ENCODE data around the gene GMDS.

Gene GMDS

DNA sequence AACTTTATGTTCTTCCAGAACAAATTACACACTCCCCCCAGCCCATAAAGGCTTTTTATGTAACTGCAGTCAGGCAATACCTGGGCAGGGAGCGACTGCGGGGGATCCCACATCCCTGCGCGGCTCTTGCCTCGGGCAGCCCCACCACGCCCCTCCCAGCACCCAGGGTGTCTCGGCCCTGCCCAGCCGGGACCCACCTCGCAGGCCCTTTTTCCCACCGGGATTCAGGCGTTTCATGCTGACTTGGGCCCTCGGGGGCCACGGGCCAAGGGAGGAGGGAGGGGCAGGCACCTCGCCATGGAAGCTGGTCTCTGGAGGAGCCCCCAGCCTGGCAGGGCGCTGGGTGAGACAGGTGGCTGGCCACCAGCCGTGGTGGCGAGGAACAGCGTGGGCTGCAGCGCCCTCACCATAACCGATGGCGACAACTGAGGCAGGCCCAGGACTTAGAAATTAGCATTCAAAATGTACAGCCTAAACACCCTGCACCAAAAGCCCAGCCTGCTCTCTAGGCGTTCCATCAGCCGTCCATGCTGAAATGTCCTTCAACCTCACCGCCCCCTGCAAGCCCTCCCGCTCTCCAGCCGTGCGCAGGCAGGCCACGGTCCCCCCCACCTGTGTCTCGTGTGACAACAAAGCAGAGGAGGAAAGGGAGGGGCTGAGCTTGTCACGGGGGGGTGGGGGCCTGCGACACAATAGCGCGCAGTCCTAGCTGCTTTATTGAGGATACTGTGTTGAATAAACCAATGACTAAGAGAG is 650.8 kb downstream of the GMDS start:
- DNase-seq: no peak

DNA sequence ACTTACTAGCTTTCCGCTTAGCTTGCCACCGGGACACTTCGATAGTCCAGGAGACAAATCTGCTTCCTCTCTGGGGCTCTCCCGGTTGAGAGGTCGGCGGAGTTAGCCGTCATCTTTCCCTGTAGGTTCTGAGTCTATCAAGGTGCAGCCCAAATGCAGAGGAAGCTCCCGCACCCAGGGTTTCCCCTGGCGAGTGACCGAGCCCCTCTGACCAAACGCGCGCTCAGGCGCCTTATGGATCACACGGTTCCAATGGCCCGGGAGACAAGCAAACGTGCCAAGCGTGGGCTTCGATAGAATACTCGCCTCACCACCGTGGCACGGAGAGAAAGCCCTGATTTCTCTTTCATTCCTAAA is 651.5 kb downstream of the GMDS start:
- DNase-seq: no peak

DNA sequence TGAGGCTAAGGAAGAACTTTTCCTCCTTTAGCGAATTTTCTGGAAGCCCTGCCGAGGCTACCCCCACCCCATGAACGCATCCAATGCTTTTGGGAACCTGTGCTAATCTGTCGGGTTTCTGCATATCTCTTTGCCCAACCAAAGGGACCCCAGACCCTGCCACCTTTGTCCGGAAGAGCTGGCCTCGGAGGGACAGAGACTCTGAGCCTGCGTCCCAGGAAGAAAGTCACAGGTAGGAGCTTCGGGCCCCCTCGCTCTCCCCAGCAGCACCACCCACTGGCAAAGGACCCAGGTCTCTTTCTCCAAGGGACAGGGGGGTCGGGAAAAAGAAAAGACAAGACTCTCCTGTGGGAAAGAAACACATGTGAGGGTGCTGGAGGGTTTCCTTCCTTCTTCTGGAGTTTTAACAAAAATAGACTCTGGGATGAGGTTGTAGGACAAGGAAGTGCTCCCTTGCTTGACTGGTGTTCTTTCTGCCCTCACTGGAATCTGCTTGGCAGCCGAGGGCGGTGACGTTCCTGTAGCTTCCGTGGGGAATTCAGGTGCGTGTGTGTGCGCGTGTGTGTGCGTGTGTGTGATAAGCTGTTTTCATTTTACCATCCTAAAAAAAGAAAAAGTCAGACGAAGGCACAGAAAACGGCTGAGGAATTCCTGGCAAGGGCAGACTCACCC is 652.0 kb downstream of the GMDS start:
- DNase-seq: no peak

DNA sequence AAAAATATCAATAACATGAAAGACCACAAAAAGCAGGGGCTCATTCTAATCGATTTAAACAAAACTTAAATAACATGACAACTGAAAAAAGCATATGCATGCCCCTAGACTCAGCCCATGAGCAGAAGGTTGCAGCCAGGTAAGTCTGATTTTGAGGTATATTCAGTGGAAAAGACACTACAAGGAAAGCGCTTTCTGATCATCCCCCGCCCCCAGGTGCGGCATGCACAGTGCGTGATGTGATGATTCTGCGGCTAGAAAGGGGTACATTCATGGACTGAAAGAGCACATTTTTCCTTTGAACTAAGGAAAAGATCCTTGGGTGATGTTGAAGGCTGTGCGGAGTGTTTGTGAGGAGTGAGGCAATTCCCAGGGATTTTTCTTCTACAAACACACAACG is 652.6 kb downstream of the GMDS start:
- no peak for DNase-seq

DNA sequence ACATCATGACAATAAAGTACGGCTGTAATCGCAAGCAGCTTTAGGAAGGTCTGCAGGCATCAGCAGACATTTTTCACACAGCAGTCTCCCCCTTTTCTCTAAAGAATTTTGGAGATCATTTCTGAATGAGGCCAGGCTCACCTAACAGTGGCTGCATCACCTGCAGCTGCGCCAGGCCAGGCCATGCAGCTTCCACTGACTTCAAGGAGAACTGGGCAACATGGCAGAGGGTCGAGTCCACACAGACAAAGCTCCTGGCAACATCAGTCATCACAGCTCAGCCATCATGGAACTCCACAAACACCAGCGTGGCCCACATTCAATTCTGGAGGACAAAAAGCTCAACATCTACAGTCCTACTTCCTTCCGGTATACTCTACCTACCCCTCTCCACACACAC is 653.5 kb downstream of the GMDS start:
- DNase-seq: no peak

DNA sequence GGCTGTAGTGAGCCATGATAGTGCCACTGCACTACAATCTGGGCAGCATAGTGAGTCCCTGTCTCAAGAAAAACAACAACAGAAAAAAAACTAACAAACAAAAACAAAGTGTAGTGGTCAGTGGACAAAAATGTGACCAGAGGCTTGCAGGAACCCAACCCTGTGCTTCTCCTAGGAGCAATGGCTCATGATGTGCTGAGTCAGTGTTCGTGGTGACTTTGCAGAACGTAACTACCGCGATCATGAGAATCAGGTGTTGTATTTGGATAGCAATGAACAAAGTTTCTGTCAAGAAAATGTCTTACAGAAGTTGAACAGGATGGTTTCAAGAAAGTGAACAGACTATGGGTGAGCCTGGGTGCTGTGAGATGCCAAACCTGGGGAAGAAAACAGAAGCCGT is 654.2 kb downstream of the GMDS start:
- DNase-seq: no peak

DNA sequence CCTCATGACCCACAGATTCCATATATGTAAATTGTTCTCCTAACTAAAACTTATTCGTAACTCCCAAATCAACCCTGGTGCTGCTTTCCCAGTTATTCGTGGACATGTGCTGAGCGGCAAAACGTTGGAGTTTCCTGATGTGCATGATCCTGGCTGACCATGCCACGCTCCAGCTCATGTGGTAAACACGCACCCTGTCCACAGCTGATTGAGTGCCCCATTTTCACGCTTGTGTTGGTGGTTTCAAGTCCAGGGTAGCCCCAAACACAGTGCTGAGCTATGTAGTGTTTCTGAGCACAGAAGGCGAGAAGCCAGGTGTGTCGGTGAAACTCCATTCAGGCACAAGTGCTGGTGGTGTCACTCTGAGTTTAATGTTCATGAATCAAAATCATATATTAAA is 654.8 kb downstream of the GMDS start:
- DNase-seq: no peak

DNA sequence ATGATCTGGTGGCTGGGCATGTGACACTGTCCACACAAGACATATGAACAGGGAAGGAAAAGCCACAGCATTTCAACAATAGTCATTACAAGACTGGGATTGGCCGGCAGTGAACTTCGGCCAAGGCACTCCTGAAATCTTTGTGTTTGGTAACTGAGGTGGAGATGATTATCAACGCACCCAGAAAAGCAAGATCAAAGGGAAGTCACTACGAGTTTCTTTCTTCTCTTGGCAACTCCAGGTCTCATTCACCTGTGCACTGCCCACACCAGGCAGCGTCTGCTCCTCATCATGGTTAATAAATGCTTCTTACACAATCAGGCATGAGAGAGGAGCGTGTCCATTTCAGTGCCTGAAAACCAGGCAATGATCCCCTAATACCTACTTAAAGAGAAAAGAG is 656.2 kb downstream of the GMDS start:
- DNase-seq: no peak

DNA sequence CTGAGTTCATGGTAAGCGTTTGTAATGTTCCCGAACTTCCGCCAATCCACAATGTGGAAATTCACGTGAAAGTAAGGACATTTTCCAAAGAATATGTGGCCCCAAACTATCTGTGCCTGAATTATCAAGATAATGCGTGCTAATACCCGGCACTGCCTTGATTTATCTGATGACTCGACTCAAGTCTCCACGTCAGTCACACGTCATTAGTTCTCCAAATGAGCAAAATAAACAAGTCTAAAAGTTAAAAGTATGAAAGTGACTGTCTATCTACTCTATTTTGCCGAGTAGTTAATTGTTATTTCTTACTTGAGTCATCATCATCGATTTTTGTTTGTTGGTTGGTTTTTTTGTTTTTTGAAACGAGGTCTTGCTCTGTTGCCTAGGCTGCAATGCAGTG is 657.4 kb downstream of the GMDS start:
- no peak for DNase-seq

DNA sequence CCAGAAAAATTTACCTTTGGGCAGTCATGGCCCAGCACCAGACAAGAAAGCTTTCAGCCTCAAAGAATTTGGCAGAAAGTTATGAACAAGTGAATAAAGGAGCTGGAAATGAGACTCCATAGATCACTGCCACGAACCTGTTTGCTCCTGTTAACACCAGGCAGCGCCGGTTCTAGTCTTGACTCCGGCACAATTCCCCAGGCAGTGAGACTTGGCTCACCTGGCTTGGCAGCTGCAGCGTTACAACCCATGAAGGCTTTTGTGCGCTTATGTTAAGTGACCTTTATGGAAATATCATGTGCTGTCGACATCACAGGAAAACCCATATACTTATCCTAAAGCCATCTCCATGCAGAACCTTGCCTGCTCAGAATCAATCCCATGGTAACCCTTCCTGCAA is 657.9 kb downstream of the GMDS start:
- DNase-seq: no peak

DNA sequence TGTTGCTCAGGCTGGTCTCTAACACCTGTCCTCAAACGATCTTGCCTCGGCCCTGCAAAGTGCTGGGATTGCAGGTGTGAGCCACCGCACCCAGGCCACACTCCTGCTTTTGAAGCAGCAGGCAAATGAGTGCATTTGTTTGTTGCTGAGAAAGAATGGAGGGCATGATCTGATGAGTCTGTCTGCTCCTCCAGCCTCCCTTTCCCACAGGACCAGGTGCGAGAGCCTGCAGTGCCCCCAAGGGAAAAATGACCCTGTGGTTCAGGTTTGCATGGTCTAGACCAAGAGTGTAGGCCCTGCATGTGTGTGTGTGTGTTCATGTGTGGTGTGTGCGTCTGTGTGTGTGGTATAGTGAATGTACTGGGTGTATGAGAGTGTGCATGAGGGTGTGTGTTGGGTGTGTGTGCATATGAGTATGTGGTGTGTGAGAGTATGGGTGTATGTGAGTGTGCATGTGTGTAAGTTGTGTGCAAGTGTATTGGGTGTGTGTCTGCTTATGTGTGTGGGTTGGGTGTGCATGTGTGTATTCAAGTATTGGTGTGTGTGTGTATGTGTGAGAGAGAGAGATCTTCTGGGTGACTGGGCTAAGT is 658.4 kb downstream of the GMDS start:
- no peak for DNase-seq

DNA sequence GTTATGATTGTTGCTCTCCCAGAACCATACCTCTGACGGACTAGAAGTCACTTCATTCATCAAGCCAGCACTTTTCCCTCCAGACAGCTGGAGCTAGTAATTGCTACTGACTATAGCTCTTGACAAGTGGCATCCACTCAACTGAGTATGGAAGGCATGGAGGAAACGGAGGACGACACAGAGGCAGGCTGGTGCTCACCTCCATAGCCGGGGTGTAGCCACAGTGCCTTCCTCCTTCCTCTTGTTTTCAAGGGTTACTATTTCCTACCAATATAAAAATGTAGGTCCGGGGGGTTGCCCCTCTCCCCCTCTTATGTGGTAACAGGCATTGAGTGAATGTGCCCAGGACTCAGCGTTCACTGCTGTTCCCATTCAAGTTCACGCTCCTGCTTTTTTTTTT is 659.1 kb downstream of the GMDS start:
- DNase-seq: no peak

DNA sequence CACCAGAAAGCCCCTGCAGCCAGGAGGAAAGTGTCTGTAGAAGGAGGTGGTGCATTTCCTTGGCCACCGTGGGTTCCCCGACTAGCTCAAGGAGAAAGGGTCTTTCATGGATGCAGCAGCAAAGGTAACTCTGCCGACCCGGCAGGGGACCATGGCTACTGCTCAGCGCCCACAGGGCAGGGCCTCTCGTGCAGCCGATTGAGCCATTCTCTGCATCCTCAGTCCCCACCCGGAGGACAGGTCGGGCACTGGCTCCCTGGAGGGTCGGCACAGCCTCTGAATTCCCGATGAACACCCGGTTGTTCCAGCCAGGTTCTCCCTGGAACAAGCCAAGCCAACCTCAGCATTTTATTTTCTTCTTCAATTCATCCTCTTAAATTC is 659.7 kb downstream of the GMDS start:
- DNase-seq: no peak

DNA sequence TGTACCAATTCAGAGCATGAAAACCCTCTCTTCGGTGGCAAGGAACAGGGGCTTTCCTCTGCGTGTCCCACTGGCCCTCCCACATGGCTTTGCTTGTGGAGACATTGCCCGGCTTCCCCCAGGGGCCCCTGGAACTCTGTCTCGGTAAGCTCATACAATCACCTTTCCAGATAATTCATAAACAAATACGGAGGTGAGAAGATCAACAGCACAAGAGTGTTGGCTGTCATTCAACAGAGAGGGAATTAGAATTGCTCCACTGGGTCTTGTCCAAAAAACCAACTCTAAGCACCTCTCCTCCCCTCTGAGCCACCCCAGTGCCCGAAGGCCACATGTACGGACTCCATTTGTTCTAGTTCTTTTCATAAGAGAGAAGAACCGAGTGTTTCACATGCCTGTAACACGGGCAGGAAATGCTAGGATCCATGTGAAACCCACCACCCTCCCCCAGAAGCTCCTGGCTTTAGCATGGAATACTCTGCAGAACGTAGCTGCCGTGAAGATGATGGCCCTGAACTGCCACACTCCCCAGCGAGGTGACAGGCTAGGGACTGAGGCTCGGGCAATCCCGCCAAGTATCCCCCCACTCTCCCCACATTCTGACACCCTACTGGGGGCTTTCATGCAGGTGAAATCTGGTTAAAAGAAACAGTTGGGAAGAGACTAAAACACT is 660.3 kb downstream of the GMDS start:
- no peak for DNase-seq

DNA sequence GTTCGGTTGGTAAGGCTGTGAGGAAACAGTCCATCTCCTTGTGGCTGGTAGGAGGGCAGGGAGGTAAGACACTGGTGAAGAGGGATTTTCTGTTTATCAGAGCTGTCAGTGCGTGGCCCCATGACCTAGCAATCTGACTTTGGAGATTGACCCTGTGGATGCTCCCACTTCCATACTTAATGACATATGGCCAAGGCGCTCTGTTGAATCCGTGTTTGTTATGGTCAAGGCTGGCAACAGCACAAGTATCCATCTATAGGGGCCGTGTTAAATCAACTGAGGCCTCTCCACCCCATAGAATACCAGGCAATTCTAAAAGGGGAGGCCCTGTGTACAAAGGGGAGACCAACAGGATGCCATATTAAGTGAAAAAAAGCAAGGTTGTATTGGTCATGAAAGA is 661.3 kb downstream of the GMDS start:
- no peak for DNase-seq

DNA sequence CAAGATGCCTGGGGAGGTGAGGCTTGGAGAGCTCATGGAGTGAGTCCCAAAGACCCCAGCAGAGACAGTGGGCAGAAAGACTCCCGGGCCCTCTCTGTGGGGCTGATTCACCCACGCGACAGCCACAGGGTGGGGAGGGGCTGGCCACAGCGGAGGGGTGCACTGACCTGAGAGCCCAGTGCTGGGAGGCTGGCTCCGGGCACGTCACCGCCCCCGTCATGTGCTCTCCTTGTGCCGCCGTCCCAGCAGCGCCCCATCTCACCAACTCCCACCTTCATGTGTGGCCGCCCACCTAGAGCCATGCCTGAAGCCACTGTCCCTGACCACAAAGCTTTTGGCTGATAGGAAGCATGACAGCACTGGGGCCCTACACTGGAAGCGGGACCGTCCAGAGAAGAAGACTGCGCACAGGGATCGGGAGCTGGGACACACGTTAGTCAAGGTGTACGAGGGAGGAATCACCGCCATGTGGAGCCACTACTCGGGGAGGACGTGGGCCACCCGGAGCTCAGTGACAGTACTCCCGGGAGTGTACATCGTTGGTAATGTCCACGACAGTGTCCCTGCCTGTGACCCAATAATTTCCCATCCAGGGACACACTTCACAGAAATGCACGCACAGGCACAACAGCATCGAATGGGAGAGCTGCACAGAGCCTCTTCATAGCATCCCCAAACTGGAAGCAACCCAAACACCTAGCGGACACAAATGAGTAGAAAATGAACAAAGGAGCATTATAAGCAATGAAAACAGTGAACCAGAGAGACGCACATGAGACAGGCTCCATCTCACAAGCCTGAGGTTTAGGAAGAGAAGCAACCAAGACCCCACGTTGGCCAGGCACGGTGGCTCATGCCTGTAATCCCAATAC is 664.0 kb downstream of the GMDS start:
- DNase-seq: no peak

DNA sequence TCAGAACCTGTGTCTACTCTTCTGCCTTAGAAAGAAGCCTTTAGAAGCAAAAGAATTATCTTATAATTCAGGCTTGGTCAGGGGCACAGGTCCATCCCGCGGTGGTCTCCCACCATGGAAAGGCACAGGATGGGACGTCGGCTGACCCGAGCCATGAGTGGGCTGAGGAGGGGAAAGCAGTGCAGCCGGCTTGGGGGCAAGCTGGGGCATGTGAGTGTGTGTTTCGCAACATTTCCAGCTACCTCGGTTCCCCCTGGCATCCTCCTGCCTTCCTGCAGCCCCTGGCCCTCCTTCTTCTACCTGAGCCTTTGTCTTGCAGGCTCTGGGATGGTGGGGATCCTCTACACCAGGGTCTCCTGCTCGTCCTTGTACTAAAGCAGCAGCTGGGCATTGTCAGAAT is 664.8 kb downstream of the GMDS start:
- no peak for DNase-seq

DNA sequence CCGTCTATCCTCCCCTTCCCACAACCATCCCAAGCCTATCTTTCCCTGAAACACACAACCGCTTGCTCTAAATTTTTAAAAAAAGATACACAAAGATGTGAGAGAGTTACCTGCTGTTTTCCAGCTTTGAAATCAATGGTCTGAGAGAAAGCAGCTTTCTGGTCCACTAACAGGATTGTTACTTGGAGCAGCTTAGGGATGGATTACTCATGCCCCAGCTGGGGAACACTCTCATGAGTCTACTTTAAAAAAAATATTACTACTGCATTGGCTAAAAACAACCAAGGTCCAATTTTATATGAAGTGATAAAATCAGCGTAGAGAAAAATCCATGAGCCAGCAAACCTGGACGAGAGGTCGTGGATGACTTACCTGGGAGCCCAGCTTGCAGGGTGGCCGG is 665.3 kb downstream of the GMDS start:
- DNase-seq: no peak

DNA sequence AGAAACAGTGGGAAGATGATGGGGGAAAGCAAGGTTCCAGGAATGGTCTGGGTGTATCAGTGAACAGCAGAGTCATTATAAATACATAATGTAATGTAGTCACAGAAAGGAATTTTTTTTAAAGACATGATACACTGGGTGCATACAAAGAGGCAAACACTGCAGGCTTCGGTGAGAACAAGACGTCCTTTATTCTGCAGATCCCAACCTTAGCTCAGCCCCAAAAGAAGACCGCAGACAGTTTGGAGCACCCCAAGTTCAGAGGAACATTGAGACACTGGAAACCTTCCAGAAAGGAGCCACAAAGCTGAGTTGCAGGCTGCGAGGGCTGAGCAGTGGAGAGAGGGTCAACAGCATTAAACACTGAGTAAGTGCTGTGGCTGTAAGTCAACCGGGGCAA is 666.3 kb downstream of the GMDS start:
- no peak for DNase-seq

DNA sequence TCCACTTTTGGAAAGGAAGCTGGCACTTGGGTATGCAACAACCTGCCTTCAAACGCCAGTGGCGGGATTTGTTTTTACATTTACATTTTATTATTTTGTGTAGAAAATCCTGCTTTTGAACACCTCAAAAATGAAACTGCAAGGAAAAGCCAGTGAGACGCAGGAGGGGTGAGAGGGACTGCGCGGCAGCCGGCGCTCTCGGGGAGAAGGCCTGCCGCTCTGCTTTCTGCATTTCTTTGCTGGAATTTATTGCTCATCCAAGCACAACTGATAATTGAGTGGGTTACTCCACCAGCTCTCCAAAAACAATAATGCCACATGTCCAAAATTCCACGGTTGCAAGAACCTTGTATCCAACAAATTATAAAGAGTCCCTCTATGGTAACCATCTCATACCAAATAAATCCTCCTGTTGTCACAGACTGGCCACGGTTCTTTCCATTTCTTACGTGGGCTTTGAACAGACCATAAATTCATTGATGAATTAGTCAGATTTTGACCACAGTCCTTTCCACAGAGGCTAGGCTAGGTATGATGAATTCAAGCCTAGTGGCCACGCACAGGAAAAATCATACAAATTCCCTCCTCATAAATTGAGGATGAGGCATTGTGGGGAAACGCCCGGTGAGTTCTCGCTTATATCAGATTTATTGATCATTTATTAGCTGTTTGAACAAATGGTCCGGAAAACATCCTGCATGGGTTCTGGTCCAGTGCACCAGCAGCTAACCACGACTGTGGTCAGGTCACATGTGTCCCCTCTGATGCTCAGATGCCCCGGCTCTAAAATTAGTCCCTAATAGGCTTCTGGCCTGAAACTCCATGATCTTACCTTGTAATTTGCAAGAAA is 667.3 kb downstream of the GMDS start:
- DNase-seq: no peak

DNA sequence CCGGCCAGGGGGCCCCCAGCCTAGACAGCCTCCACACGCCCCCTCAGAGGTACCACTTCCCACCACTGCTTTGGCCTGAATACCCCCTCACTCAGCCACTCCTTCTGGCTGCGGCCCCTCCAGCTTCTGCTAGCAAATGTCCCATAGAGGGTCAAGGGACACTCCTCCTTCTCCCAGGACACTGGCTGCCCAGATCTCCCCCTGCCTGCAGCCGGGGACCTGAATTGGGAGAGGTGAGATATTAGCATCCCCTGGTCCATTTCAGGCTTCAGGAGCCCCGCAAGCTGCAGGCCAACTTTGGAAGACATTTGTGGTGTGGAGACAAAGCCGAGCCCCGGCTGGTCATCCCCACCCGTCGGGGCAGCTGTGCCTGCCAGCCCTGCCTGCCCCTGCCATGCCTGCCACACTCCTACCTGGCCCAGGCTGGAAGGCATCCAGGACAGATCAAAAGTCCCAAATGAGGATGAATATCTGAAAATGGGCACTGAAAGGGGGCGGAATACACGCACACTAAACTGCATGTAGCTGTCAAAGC is 668.2 kb downstream of the GMDS start:
- DNase-seq: no peak

DNA sequence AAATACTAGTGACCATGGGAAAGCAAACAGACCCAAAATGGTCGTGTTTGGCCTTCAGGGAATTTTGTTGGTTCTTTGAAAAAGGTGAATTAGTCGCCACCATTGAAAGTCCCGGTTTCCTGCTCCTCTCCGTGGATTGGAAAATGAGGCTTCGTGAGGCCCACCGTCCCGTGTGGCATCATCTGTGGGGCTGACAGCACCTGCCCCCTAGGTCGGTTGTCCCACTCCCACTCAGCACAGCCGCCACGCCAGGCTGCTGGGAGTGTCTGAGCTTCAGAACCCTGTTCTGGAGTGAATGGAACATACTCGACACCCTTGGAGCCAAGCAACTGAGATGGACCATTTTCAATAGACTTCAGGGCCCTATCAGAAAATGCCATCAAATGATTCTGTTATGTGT is 668.7 kb downstream of the GMDS start:
- no peak for DNase-seq

Measured in NCI-H1436 treated with DMSO at 0.1 percent for 48 hours (cell line).